Esophagus muscularis mucosa (tissue), 4 donors: ENCODE results near the gene UBE2O. TPM values are rescaled to one million over a fixed set of nuclear protein-coding genes. Genes with fewer than 3 reads are reported as not detected.

ENCODE experiments used
- DNase-seq: peaks from one replicate; pipeline ENCODE4 v3.0.0-alpha.2; 2017; ENCODE audit errors: extremely low spot score
- H3K27ac ChIP-seq, 4 donors: fragments of 200-600 bp; sonication (generic); replicated peaks in 1 of 4; 1 replicate in 3 of 4; 2 replicates in 1 of 4; pipeline ENCODE4 v1.5.1; 2016 to 2019; ENCODE audit warnings: mild to moderate bottlenecking in 1 of 4
- H3K27me3 ChIP-seq, 4 donors: fragments of 200-600 bp; sonication (generic); one replicate each; pipeline versions ENCODE4 v1.5.1 to v1.6.0; 2016 to 2019
- H3K36me3 ChIP-seq, 4 donors: fragments of 200-600 bp; sonication (generic); one replicate each; pipeline ENCODE4 v1.5.1; 2016 to 2019
- H3K4me1 ChIP-seq, 4 donors: fragments of 200-600 bp; sonication (generic); one replicate each; pipeline ENCODE4 v1.5.1; 2016 to 2019
- H3K4me3 ChIP-seq, 4 donors: fragments of 200-600 bp; sonication (generic); 1 replicate in 2 of 4; 2 replicates in 2 of 4; pipeline ENCODE4 v1.5.1; 2016 to 2019; ENCODE audit warnings: mild to moderate bottlenecking in 4 of 4, moderate library complexity in 1 of 4
- H3K9me3 ChIP-seq, 4 donors: fragments of 200-600 bp; sonication (generic); 1 replicate in 3 of 4; 2 replicates in 1 of 4; pipeline ENCODE4 v1.5.1; 2016 to 2019
- EP300 ChIP-seq: sonication (generic); formaldehyde crosslinking; IDR thresholded peaks from one replicate; pipeline ENCODE4 v1.6.1; 2017; ENCODE audit warnings: antibody characterized with exemption
- POLR2A ChIP-seq: fragments of 450-650 bp; IDR thresholded peaks from one replicate; pipeline ENCODE4 v1.6.1; 2017; ENCODE audit warnings: antibody characterized with exemption, moderate library complexity, mild to moderate bottlenecking, low read depth
- POLR2AphosphoS5 ChIP-seq, 2 donors: sonication (generic); formaldehyde crosslinking; IDR thresholded peaks; one replicate each; pipeline ENCODE4 v1.6.1; 2017; ENCODE audit warnings: antibody characterized with exemption in 2 of 2
- WGBS: methylation state at CpG from one replicate; pipeline ENCODE4 v1.1.5; 2018; 5-methylcytosine and 5-hydroxymethylcytosine counted together
- intact Hi-C: fragments of 100-400 bp; cut with DNase I; formaldehyde crosslinking; loops from one replicate; pipeline ENCODE4 v1.15.1; 2023
- total RNA-seq, 4 donors: library from RNA; depleted of rRNA; stranded (reverse); fragments of >200 nt; gene quantifications; one replicate each; pipeline versions ENCODE4 v1.1.0 to v1.2.1, GENCODE V29; 2016
- TF ChIP-seq, protein P1 (sequence below), 3 experiments: fragments of 200-600 bp in 2 of 3; fragments of 450-650 bp in 1 of 3; sonication (generic) in 2 of 3; IDR thresholded peaks; one replicate each; pipeline ENCODE4 v1.5.1; 2017 to 2019; ENCODE audit warnings: antibody characterized with exemption in 3 of 3, mild to moderate bottlenecking in 2 of 3, moderate library complexity in 1 of 3

UBE2O gene
- total RNA-seq, 4 donors from 2014 or later, result 14.1 to 21.7 (median 19.0) TPM

DNA sequence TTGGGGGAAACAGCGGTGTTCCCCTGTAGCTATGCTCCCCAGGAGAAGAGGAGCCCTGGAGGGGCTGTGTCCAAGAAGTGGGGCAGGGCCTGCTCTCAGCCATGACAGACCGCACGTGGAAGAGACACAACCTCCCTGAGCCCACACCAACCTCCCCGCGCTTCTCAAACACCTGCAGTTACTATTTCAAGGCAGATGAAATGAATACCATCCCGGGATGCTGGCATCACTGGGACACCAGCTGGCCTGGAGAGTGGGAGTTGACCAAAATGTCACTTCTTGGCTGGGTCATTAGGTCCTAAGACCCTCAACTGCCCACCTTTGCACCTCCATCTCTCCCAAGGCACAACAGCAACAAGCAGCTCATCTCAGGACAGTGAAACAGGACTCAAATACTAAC is 36.5 kb downstream of the UBE2O start:
- H3K4me3 ChIP-seq, result no peak overlapping the region
- no peak for TF ChIP-seq POLR2AphosphoS5 (IDR thresholded peaks at IDR 0.05)
- no peak for TF ChIP-seq EP300
- TF ChIP-seq POLR2A, result no peak
- TF ChIP-seq, protein P1, sequence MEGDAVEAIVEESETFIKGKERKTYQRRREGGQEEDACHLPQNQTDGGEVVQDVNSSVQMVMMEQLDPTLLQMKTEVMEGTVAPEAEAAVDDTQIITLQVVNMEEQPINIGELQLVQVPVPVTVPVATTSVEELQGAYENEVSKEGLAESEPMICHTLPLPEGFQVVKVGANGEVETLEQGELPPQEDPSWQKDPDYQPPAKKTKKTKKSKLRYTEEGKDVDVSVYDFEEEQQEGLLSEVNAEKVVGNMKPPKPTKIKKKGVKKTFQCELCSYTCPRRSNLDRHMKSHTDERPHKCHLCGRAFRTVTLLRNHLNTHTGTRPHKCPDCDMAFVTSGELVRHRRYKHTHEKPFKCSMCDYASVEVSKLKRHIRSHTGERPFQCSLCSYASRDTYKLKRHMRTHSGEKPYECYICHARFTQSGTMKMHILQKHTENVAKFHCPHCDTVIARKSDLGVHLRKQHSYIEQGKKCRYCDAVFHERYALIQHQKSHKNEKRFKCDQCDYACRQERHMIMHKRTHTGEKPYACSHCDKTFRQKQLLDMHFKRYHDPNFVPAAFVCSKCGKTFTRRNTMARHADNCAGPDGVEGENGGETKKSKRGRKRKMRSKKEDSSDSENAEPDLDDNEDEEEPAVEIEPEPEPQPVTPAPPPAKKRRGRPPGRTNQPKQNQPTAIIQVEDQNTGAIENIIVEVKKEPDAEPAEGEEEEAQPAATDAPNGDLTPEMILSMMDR (IDR thresholded peaks at IDR 0.05), result no peak
- DNase-seq, result no peak
- H3K9me3 ChIP-seq, result no peaks in the 10 kb centered on the region
- H3K36me3 ChIP-seq, result peaks cover 0 to 14% (median 7%) of the 10 kb centered on the region in 4 donors
- 93% methylated on average over 6 of the region's 6 CpGs for WGBS
- H3K27me3 ChIP-seq, result no peaks in the 10 kb centered on the region
- H3K27ac ChIP-seq, result no peak overlapping the region
- intact Hi-C loops, result no loop called here
- H3K4me1 ChIP-seq, result peaks cover 31 to 35% (median 34%) of the 10 kb centered on the region in 4 donors

DNA sequence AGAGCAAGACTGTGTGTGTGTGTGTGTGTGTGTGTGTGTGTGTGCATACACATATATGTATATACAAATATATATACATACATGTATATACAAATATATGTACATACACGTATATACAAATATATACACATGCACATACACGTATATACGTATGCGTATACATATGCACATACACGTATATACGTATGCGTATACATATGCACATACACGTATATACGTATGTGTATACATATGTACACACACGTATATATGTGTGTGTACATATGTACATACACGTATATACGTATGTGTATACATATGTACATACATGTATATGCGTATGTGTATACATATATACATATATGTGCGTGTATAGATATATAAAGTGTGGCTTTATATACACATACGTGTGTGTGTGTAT is 37.2 kb downstream of the UBE2O start:
- TF ChIP-seq POLR2AphosphoS5 (IDR thresholded peaks at IDR 0.05), result no peak
- TF ChIP-seq, protein P1 (IDR thresholded peaks at IDR 0.05), result no peak
- TF ChIP-seq POLR2A, result no peak
- TF ChIP-seq EP300, result no peak
- Histone ChIP-seq H3K27ac (no peak overlapping the region), H3K4me3 (no peak overlapping the region), H3K36me3 (peaks cover 0 to 17% (median 11%) of the 10 kb centered on the region in 4 donors), H3K9me3 (no peaks in the 10 kb centered on the region), H3K27me3 (no peaks in the 10 kb centered on the region), H3K4me1 (peaks cover 26 to 29% (median 28%) of the 10 kb centered on the region in 4 donors)
- intact Hi-C loops, result no loop called here
- no peak for DNase-seq
- 76% methylated on average over 15 of the region's 15 CpGs for whole genome bisulfite sequencing

GRCh38 chr17:76414334-76415295 is 38.3 kb downstream of the UBE2O start:
- intact Hi-C loops, result loop anchor here (5.0 kb wide), 1 partner anchor 38 kb away; the partner anchor contains the start of gene UBE2O
- no peak for DNase-seq
- Histone ChIP-seq H3K27me3 (no peaks in the 10 kb centered on the region), H3K36me3 (peaks cover 0 to 20% (median 17%) of the 10 kb centered on the region in 4 donors), H3K4me1 (peaks cover 14 to 22% (median 17%) of the 10 kb centered on the region in 4 donors), H3K9me3 (no peaks in the 10 kb centered on the region), H3K4me3 (no peak overlapping the region), H3K27ac (no peak overlapping the region)
- WGBS, result 54% methylated on average over 21 of the region's 21 CpGs
- TF ChIP-seq EP300, result no peak
- TF ChIP-seq POLR2A, result no peak
- no peak for TF ChIP-seq POLR2AphosphoS5 (IDR thresholded peaks at IDR 0.05)
- TF ChIP-seq, protein P1 (IDR thresholded peaks at IDR 0.05), result no peak

DNA sequence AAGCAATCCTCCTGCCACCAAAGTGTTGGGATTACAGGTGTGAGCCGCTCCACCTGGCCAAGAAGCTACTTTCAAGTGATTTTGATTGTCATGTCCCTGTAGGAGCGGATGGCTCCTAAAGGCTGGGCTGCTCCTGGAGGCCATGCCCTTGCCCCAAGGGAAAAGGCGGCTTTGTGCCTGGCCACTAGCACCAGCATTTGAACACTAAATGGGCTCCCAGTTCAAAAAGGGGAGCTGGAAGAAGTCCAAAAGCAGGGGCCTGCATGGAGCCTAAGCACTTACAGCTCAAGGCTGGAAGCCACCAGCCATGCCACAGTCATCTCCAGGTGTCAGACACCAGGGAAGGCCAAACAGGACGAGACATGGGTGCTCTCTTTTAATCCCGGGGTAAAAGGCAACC is 41.7 kb downstream of the UBE2O start:
- 97% methylated on average over 5 of the region's 5 CpGs for WGBS
- intact Hi-C loops, result loop anchor here (5.0 kb wide), 1 partner anchor 41 kb away; the partner anchor contains the start of gene UBE2O
- DNase-seq, result no peak
- Histone ChIP-seq H3K27me3 (no peaks in the 10 kb centered on the region), H3K9me3 (no peaks in the 10 kb centered on the region), H3K36me3 (peaks cover 0 to 20% (median 17%) of the 10 kb centered on the region in 4 donors), H3K4me3 (no peak overlapping the region), H3K27ac (no peak overlapping the region), H3K4me1 (peaks cover 22 to 32% (median 25%) of the 10 kb centered on the region in 4 donors)
- TF ChIP-seq, protein P1 (IDR thresholded peaks at IDR 0.05), result no peak
- TF ChIP-seq EP300 (no peak), POLR2AphosphoS5 (IDR thresholded peaks at IDR 0.05) (no peak)
